ENCODE results near the gene PRORP.

Gene PRORP

DNA sequence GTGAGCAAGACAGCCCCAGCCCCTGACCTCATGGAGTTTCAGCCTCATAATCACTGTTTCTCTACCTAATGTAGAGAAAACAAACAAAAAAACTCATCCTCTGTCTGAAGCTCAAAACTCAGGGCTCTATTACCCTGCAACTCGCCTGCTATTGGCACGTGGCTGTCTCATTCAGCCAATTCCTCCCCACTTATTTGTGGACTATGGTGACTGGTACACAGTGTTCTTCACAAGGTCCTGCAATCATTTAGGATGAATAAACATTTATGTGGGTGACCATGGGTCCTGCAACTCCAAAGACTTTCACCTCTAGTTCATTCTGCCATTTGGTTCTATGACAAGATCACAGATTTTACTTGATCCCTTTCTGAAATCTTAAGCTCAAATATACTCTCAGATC, 5.2 kb upstream of the PRORP start:
- DNase-seq (ENCODE audit: low spot score): no peak
- TF ChIP-seq, protein P1, sequence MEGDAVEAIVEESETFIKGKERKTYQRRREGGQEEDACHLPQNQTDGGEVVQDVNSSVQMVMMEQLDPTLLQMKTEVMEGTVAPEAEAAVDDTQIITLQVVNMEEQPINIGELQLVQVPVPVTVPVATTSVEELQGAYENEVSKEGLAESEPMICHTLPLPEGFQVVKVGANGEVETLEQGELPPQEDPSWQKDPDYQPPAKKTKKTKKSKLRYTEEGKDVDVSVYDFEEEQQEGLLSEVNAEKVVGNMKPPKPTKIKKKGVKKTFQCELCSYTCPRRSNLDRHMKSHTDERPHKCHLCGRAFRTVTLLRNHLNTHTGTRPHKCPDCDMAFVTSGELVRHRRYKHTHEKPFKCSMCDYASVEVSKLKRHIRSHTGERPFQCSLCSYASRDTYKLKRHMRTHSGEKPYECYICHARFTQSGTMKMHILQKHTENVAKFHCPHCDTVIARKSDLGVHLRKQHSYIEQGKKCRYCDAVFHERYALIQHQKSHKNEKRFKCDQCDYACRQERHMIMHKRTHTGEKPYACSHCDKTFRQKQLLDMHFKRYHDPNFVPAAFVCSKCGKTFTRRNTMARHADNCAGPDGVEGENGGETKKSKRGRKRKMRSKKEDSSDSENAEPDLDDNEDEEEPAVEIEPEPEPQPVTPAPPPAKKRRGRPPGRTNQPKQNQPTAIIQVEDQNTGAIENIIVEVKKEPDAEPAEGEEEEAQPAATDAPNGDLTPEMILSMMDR (IDR thresholded peaks at IDR 0.05; ENCODE audit: extremely low read depth, insufficient read depth, missing control alignments): no peak
- in situ Hi-C loops (cut with MboI; ENCODE audit: low pct_unique_long_range_greater_than_20kb, low sequenced_read_pairs, unreplicated experiment): no loop called here

DNA sequence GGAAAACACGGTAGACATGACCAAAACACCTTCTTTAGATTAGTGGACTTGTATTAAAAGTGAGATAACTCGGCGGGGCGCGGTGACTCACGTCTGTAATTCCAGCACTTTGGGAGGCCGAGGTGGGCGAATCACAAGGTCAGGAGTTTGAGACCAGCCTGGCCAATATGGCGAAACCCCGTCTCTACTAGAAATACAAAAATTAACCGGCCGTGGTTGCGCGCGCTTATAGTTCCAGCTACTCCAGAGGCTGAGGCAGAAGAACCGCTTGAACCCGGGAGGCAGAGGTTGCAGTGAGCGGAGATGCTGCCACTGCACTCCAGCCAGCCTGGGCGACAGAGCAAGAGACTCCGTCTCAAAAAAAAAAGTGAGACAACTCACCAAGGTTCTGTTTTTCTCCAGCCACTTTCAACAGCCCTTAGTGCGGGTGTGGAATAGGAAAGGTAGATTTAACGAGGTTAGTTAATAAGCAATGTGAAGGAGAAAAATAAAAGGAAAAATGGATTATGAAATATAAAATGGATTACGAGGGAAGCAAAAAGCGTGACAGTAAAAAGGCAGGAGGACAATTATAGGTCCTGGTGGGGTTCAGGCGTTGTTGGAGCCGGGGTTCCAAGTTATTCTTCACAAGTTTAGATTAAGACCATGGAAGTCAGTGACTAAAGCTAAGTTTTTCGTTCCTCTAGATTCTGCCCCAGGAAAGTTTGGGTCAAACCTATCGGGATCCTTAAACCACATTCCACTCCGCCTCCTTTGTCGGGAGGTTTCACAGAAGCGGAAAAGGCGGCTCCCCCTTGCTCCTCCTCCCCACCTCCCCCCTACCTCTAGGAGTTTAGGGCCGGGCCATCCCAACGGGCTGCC, 1.1 kb upstream of the PRORP start:
- in situ Hi-C loops (cut with MboI; ENCODE audit: low pct_unique_long_range_greater_than_20kb, low sequenced_read_pairs, unreplicated experiment): no loop called here

DNA sequence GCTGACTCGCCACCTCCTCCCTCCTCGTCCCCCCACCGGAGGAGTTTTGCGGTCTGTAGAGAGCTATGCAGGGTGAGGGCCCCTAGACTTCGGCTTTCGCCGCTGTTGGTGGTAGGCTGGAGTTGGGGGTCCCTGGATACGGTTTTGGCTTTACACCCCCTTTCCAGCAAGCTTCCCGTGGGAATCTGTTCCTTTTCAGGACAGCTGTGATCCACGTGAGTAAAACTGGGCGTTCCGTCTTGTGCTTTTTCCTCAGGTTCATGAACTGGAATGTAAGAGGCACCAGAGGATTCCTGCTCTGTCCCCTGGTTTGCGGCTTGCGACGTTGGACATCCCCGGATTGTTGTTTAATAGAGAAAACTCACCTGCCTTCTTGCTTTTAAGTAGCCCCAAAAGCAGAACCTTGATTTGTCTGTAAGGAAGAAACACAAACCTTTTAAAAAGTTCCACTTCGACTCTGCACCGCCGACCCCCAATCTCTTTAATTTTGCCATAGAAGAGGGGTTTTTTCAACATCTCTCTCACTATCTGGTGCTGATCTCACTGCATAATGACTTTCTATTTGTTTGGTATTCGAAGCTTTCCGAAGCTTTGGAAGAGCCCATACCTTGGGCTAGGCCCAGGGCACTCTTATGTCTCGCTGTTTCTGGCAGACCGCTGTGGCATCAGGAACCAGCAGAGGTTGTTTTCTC, 490 bp downstream of the PRORP start:
- DNase-seq (ENCODE audit: low spot score): no peak

More for the DNA sequence above, 1.1 kb upstream of the PRORP start:
- TF ChIP-seq, protein P1 (IDR thresholded peaks at IDR 0.05; ENCODE audit: extremely low read depth, insufficient read depth, missing control alignments): no peak
- DNase-seq (ENCODE audit: low spot score): no peak

DNA sequence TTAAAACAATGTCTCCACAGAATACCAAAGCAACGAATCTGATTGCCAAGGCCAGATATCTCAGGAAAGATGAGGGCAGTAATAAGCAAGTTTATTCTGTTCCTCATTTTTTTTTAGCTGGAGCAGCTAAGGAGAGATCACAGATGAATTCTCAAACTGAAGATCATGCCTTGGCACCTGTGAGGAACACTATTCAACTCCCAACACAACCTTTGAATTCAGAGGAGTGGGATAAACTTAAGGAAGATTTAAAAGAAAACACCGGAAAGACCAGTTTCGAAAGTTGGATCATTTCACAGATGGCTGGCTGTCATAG, 994 bp downstream of the PRORP start:
- no peak for DNase-seq (ENCODE audit: low spot score)
- TF ChIP-seq, protein P1 (IDR thresholded peaks at IDR 0.05; ENCODE audit: extremely low read depth, insufficient read depth, missing control alignments): no peak
- in situ Hi-C loops (cut with MboI; ENCODE audit: low pct_unique_long_range_greater_than_20kb, low sequenced_read_pairs, unreplicated experiment): no loop called here

More for the DNA sequence above, 490 bp downstream of the PRORP start:
- TF ChIP-seq, protein P1 (IDR thresholded peaks at IDR 0.05; ENCODE audit: extremely low read depth, insufficient read depth, missing control alignments): no peak
- in situ Hi-C loops (cut with MboI; ENCODE audit: low pct_unique_long_range_greater_than_20kb, low sequenced_read_pairs, unreplicated experiment): no loop called here

DNA sequence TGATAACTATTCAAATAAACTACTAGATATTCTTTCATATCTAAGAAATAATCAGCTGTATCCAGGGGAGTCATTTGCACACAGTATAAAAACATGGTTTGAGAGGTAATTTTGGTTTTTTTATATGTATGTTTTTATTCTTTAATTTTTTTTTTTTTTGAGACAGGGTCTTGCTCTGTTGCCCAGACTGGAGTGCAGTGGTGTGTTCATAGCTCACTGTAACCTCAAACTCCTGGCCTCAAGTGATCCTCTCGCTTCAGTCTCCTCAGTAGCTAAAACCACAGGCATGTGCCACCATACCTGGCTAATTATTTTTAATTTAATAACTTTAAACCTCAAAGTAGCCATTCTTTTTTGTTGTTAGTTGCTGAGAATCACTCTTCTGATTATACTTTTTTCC, 1.8 kb downstream of the PRORP start:
- in situ Hi-C loops (cut with MboI; ENCODE audit: low pct_unique_long_range_greater_than_20kb, low sequenced_read_pairs, unreplicated experiment): no loop called here
- no peak for DNase-seq (ENCODE audit: low spot score)
- TF ChIP-seq, protein P1 (IDR thresholded peaks at IDR 0.05; ENCODE audit: extremely low read depth, insufficient read depth, missing control alignments): no peak

DNA sequence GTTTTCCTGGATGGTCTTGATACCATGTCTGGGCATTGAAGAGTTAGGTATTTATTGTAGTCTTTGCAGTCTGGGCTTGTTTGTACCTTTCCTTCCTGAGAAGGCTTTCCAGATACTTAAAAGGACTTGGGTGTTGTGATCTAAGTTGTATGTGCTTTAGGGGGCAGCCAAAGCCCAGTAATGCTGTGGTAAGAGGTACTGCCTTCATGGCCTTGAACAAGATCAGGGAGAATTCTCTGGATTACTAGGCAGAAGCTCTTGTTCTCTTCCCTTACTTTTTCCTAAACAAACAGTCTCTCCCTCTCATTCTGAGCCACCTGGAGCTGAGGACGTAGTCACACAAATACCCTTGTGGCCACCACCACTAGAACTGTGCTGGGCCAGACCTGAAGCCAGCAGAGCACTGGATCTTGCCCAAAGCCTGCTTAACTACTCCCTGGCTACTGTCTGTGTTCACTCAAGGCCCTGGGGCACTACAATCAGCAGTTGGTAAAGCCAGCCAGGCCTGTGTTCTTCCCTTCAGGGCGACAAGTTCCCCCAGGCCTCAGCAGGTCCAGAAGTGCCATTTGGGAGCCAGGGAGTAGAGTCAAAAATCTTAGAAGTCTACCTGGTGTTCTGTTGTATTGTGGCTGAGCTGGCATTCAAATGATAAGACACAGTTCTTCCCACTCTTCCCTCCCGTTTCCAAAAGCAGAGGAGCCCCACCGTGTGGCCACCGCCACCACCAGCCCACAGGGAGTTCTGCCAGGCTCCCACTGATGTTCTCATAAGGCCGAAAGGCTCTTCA, 11.4 kb downstream of the PRORP start:
- TF ChIP-seq, protein P1 (IDR thresholded peaks at IDR 0.05; ENCODE audit: extremely low read depth, insufficient read depth, missing control alignments): no peak
- in situ Hi-C loops (cut with MboI; ENCODE audit: low pct_unique_long_range_greater_than_20kb, low sequenced_read_pairs, unreplicated experiment): loop anchor here (25.0 kb wide), 1 partner anchor 679 kb away; the partner anchor contains the start of gene RALGAPA1
- no peak for DNase-seq (ENCODE audit: low spot score)
